Duodenal mucosa (tissue), 2 donors: ENCODE results near the gene NFATC4.
A peak's percentile ranks its signal among the peaks of the same experiment; 100 is the strongest.

ENCODE experiments used
- H3K27ac ChIP-seq: one replicate; pipeline ENCODE4 v1.7.0; 2013; ENCODE audit warnings: low read depth, low read length
- H3K27me3 ChIP-seq, 2 donors: one replicate each; pipeline ENCODE4 v1.7.0; 2013; ENCODE audit warnings: low read length in 2 of 2, control low read depth in 1 of 2; ENCODE audit not compliant: insufficient read depth in 2 of 2, control insufficient read depth in 1 of 2
- H3K36me3 ChIP-seq, 2 donors: one replicate each; pipeline ENCODE4 v1.7.0; 2013; ENCODE audit warnings: low read length in 2 of 2, control low read depth in 1 of 2; ENCODE audit not compliant: insufficient read depth in 2 of 2, control insufficient read depth in 1 of 2
- H3K4me1 ChIP-seq, 2 donors: one replicate each; pipeline ENCODE4 v1.7.0; 2013; ENCODE audit warnings: low read length in 2 of 2, control low read depth in 1 of 2; ENCODE audit not compliant: insufficient read depth in 2 of 2, control insufficient read depth in 1 of 2
- H3K4me3 ChIP-seq, 2 donors: one replicate each; pipeline ENCODE4 v1.7.0; 2013; ENCODE audit warnings: low read length in 2 of 2, low read depth in 1 of 2
- H3K9ac ChIP-seq, 2 donors: one replicate each; pipeline ENCODE4 v1.7.0; 2013; ENCODE audit warnings: low read length in 2 of 2, low read depth in 1 of 2
- H3K9me3 ChIP-seq, 2 donors: one replicate each; pipeline ENCODE4 v1.7.0; 2013; ENCODE audit warnings: low read length in 2 of 2, control low read depth in 1 of 2; ENCODE audit not compliant: control insufficient read depth in 1 of 2

The NFATC4 gene

DNA sequence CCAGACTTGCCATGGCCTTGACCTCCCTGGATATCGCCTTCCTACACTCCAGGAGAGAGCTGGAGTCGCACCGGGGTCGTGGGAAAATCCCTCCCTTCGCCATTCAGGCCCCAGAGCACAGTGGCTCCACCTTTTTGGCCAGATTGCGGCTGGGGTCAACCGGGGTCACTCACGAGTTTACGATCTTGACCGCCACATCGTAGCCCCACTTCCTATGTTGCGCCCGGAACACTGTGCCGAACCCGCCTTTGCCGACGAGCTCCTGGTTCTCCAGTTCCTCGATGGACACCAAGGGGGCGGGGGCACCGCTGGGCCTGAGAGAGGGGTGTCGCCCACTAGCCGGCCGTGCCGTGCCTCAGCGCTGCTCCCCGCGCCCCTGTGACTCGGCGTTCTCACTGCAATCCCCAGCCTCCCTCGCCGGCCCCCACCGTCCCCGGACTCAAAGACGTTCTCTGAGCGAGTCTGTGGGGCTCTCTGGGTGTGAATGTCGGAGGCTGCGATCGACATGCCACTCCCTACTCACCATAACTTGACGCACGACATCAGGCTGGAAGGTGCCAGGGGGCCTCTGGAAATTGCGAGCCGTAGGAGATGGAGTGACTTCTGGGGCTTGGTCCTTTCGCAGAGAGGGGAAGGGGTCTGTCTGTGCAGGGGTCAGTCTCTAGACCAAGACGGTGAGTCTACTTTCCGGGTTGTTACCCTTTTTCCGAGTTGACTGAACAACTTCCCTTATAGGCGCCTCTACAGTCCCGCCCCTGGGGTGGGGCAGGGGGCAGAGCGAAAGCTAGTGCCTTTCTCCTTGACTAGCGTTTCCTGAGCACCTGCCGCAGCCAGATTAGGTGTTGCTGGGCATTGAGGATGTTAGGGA lies 28.5 kb upstream of the NFATC4 start, which contains the start of gene RIPK3:
Gene RIPK3 (minus strand): TSS at position 708 of the 868 bp plus-strand sequence. CDS start 165 bp downstream, at position 543.
- peaks cover 7 to 25% of the 10 kb centered on the region in 2 donors for H3K36me3 ChIP-seq
- peak within 1 kb of the TSS; percentile 60 for H3K27ac ChIP-seq
- H3K9ac ChIP-seq = peak within 1 kb of the TSS; percentile 88 to 90
- H3K4me3 ChIP-seq = peak within 1 kb of the TSS; percentile 88 to 95
- peaks cover 26 to 28% of the 10 kb centered on the region in 2 donors for H3K4me1 ChIP-seq
- peaks cover 8 to 16% of the 10 kb centered on the region in 2 donors for H3K27me3 ChIP-seq
- H3K9me3 ChIP-seq = no peaks in the 10 kb centered on the region

GRCh38 chr14:24340606-24341005 lies 27.4 kb upstream of the NFATC4 start:
- H3K27me3 ChIP-seq = peaks cover 0 to 5% of the 10 kb centered on the region in 2 donors
- H3K4me1 ChIP-seq = peaks cover 21 to 22% of the 10 kb centered on the region in 2 donors
- H3K36me3 ChIP-seq = peaks cover 7 to 25% of the 10 kb centered on the region in 2 donors
- no peak overlapping the region for H3K4me3 ChIP-seq
- no peak overlapping the region for H3K9ac ChIP-seq
- H3K9me3 ChIP-seq = no peaks in the 10 kb centered on the region
- H3K27ac ChIP-seq = no peak overlapping the region

GRCh38 chr14:24342889-24343288 lies 25.1 kb upstream of the NFATC4 start:
- Histone ChIP-seq H3K4me3 (no peak overlapping the region), H3K27ac (no peak overlapping the region), H3K4me1 (peaks cover 30% of the 10 kb centered on the region in 2 donors), H3K9me3 (no peaks in the 10 kb centered on the region), H3K9ac (no peak overlapping the region), H3K36me3 (peaks cover 2 to 4% of the 10 kb centered on the region in 2 donors), H3K27me3 (no peaks in the 10 kb centered on the region)

DNA sequence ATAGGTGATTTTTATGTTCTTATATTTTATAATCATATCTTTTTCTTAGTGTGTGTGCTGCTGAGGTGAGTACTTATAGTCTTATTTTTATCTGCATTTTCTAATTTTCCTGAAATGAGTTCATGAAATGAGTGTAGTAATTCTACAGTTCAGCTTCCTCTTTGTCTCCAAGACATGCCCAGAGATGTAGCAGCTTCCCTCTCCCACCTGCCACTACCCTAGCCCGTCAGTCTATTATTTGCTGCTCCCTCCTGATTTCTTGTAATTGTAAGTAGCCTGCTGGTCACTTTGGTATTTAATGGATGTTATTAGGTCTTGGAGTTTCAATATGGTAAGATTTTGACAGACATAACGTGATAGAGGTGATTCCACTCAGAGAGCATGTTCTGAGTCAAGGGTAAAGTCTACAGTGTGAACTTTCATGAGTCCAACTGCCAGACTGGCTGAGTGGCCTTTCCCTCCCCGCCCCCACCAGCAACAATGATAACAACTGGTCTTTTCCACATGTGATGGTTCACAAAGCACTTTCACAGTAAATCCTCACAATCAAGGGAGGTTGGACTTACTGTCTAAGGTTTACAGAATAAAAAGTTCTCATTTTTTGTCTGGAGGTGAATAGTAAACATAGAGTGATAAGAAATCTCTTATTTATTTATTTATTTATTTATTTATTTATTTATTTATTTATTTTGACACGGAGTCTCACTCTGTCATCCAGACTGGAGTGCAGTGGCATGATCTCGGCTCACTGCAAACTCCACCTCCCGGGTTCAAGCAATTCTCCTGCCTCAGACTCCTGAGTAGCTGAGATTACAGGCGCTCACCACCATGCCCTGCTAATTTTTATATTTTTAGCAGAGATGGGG lies 24.0 kb upstream of the NFATC4 start:
- Histone ChIP-seq H3K27ac (no peak overlapping the region), H3K9ac (no peak overlapping the region), H3K27me3 (no peaks in the 10 kb centered on the region), H3K36me3 (no peaks in the 10 kb centered on the region), H3K4me3 (no peak overlapping the region), H3K4me1 (peaks cover 19 to 20% of the 10 kb centered on the region in 2 donors), H3K9me3 (no peaks in the 10 kb centered on the region)

DNA sequence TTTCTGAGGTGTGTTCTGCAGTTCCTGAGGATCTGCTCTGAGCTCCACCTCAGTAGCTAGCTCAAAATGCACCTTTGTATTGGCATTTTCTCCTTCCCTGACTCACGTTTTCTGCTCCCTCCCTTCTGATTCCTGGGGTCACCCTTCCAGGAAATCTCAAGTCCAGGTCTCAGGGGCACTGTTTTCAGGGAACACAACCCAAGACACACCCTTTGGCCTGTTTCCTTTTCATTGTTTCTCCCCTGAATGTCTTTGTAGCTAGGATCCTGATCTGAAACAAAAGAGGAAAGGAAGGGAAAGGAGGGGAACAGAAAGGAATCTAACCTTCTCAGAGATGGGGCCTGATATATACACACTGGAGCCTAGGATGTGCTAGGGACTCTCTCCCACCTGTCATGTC lies 20.9 kb upstream of the NFATC4 start:
- Histone ChIP-seq H3K9ac (no peak overlapping the region), H3K9me3 (no peaks in the 10 kb centered on the region), H3K4me3 (no peak overlapping the region), H3K36me3 (no peaks in the 10 kb centered on the region), H3K27ac (no peak overlapping the region), H3K4me1 (peaks cover 12 to 17% of the 10 kb centered on the region in 2 donors), H3K27me3 (peaks cover 0 to 4% of the 10 kb centered on the region in 2 donors)

- H3K9ac ChIP-seq = no peak overlapping the region
- no peaks in the 10 kb centered on the region for H3K9me3 ChIP-seq
- H3K4me3 ChIP-seq = no peak overlapping the region
- no peaks in the 10 kb centered on the region for H3K36me3 ChIP-seq
- peaks cover 0 to 4% of the 10 kb centered on the region in 2 donors for H3K27me3 ChIP-seq
- H3K4me1 ChIP-seq = peaks cover 12 to 17% of the 10 kb centered on the region in 2 donors
- H3K27ac ChIP-seq = no peak overlapping the region
Observed at GRCh38 chr14:24348186-24348585, 19.8 kb upstream of the NFATC4 start.

GRCh38 chr14:24349742-24350141 lies 18.2 kb upstream of the NFATC4 start:
- H3K9ac ChIP-seq = no peak overlapping the region
- peaks cover 0 to 4% of the 10 kb centered on the region in 2 donors for H3K27me3 ChIP-seq

GRCh38 chr14:24351517-24351916 lies 16.5 kb upstream of the NFATC4 start:
- Histone ChIP-seq H3K9ac (no peak overlapping the region), H3K27me3 (peaks cover 0 to 4% of the 10 kb centered on the region in 2 donors), H3K27ac (no peak overlapping the region), H3K4me3 (no peak overlapping the region), H3K4me1 (peaks cover 15 to 18% of the 10 kb centered on the region in 2 donors), H3K9me3 (no peaks in the 10 kb centered on the region), H3K36me3 (no peaks in the 10 kb centered on the region)

More at GRCh38 chr14:24349742-24350141, 18.2 kb upstream of the NFATC4 start:
- no peak overlapping the region for H3K27ac ChIP-seq
- H3K9me3 ChIP-seq = no peaks in the 10 kb centered on the region
- H3K4me1 ChIP-seq = peaks cover 15 to 18% of the 10 kb centered on the region in 2 donors
- no peaks in the 10 kb centered on the region for H3K36me3 ChIP-seq
- no peak overlapping the region for H3K4me3 ChIP-seq

- Histone ChIP-seq H3K4me1 (peaks cover 6 to 9% of the 10 kb centered on the region in 2 donors), H3K36me3 (no peaks in the 10 kb centered on the region), H3K4me3 (no peak overlapping the region), H3K9me3 (no peaks in the 10 kb centered on the region), H3K27ac (no peak overlapping the region), H3K27me3 (peaks cover 0 to 4% of the 10 kb centered on the region in 2 donors), H3K9ac (no peak overlapping the region)
Observed at GRCh38 chr14:24353559-24354481, 14.2 kb upstream of the NFATC4 start.
